ENCODE results near the gene ZPLD1. TPM values are rescaled to one million over a fixed set of nuclear protein-coding genes. Genes with fewer than 3 reads are reported as not detected.

ZPLD1 gene
- total RNA-seq, 4 donors from 2014 or later = not detected

DNA sequence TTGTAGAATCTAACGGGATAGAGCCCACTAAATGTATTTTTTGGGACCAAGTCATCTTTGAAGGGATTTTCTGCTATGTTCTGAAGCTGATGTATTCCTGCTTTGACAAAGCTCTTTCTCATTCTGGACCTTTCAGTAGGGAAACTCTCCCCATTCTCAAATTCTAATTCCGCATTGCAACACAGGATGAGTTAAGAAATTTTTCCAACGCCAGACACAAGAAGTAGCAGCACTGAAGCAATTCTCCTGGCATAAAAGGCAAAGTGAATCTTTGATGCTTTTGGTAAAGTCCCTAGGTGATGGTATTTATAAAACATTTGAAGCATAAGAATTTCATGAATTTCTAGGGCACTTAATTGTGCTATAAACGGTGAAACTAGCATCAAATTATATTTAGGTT, 76.8 kb downstream of the ZPLD1 start:
- TF ChIP-seq, protein P1, sequence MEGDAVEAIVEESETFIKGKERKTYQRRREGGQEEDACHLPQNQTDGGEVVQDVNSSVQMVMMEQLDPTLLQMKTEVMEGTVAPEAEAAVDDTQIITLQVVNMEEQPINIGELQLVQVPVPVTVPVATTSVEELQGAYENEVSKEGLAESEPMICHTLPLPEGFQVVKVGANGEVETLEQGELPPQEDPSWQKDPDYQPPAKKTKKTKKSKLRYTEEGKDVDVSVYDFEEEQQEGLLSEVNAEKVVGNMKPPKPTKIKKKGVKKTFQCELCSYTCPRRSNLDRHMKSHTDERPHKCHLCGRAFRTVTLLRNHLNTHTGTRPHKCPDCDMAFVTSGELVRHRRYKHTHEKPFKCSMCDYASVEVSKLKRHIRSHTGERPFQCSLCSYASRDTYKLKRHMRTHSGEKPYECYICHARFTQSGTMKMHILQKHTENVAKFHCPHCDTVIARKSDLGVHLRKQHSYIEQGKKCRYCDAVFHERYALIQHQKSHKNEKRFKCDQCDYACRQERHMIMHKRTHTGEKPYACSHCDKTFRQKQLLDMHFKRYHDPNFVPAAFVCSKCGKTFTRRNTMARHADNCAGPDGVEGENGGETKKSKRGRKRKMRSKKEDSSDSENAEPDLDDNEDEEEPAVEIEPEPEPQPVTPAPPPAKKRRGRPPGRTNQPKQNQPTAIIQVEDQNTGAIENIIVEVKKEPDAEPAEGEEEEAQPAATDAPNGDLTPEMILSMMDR (IDR thresholded peaks at IDR 0.05; ENCODE audit: low read depth) = no peak

DNA sequence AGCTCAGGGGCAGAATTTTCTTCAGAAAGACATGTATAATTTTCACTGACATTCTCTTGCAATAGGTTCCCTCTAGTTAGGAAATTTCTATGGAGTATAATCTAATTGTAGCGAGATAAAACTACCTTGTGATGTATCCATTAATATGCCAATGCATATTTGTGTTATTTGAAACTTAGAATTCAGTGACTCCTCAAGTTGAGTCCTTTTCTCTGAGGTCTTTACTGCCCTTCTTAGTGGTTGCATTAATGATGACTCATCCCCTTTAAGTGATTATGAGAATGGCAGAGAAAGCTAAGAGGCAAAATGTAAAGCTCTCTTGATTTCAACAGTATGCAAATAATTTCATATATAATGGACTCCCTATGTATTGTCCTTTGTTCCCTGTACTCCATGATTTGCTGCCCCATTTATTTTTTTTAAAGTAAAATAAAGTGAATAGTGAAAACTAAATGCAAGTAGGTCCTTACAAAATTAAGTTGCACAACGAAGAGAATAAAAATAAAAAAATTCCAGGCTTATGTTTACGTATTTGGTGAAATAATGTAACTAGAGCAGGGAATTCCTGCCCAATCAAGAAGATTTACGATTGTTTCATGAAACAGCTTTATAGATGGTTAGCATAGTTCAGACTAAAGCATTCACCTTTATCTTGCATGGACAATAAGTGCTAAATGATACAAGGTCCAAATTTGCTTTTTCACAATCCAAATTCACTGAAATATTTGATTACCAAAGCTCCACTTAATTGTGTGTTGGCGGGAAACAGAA, 78.1 kb downstream of the ZPLD1 start:
- TF ChIP-seq, protein P1 (IDR thresholded peaks at IDR 0.05; ENCODE audit: low read depth) = no peak

DNA sequence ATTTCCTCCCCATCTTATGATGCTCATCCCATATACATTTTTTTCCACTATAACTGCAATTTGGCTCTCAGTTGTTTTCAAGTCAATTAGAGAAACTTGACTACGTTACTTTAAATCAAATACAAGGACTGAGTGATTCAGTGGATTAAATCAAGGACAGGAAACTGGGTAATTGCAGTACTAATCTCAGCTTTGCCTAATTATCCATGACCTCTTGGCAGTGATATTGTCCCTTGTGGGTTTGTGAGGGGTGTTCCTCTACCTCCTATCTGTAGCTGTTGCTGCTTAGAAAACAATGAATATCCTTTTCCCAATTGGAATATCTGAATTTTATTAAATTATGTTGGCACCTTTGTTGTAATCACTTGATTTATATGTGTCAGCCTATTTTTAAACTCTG, 79.4 kb downstream of the ZPLD1 start:
- TF ChIP-seq, protein P1 (IDR thresholded peaks at IDR 0.05; ENCODE audit: low read depth) = no peak

DNA sequence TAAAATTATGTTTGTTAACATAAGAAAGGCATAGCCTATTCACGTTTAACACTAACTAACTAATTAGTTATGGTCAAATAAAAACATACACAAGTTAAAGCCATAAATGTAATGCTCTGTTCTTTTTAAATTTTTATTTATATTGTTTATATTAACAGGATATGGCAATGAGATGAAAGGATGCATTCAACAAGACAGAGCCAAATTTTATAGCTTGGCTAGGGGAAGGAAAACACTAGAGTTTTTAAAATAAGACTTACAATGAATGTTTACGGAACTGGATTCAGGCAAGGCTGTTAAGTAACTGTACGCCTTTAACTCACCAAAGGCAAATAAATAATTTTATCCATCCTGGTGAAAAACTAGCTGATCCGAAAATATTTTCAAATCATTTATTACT, 86.4 kb downstream of the ZPLD1 start:
- TF ChIP-seq, protein P1 (IDR thresholded peaks at IDR 0.05; ENCODE audit: low read depth) = no peak

DNA sequence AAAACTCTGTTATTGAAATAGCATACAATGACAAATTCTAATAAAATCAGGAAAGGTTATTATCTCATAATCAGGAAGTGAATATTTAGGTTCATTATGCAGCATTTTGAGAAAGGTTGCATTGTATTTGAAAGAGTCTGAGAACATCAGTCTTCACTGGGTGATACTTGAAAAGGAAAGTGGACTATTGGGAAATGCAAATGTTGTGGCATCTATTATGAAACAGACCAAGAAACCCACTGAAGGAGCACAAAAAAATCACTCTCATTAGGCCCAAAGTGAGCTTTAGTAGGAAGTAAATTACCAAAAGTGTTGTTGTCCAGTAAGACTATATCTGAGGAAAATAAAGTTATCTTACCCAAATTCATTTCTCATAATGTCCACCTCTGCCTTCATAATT, 90.8 kb downstream of the ZPLD1 start:
- TF ChIP-seq, protein P1 (IDR thresholded peaks at IDR 0.05; ENCODE audit: low read depth) = no peak

DNA sequence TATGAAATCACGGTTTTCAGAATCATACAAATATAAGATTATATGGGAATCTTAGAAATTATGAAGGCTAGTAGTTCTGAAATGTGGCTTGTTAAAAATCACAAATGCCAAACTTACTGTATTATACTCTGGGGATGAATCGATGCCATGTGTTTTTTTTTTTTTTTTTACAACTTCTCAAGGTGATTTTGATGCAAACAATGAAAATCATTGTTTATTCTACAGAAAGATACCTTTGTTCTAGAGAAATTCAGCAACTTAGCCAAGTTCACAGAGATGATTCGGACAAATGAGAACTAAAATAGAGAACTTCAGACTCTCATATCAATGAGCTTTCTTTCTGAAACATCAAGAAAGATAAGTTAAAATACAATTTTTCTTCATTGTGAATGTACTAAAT, 92.0 kb downstream of the ZPLD1 start:
- TF ChIP-seq, protein P1 (IDR thresholded peaks at IDR 0.05; ENCODE audit: low read depth) = no peak

DNA sequence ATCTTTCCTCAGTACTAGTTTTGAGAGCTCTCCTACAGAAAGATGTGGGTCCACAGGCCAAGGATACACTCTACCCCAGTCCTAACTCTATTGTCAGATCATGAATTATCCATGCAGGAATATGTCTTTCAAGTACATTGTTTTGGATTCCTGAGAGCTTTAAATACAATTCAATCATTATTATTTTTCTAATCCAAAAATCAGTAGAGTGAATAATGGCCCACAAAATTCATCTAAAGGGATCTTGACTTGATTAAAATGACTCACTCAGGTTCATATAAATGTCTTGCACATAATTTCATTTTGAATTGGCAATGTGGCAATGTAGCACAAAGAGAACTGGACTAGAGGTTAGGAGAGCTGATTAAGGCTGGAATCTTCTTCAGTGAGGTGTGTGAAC, 93.9 kb downstream of the ZPLD1 start:
- TF ChIP-seq, protein P1 (IDR thresholded peaks at IDR 0.05; ENCODE audit: low read depth) = no peak
